Smooth muscle cell (in vitro differentiated cells): ENCODE measurements around the gene C6orf136. TPM values are rescaled to one million over a fixed set of nuclear protein-coding genes. Genes with fewer than 3 reads are reported as not detected.

Experiments used
- DNase-seq: peaks from one replicate; lab custom pipeline; 2025; ENCODE audit not compliant: unreplicated experiment; lab: John Stamatoyannopoulos, UW
- H2AFZ ChIP-seq: fragments of 200-600 bp; sonication (generic); 2 replicates; pipeline ENCODE4 v1.6.0; 2016; ENCODE audit warnings: antibody characterized with exemption, low read depth, mild to moderate bottlenecking
- H3F3A ChIP-seq: fragments of 200-600 bp; sonication (generic); 2 replicates; pipeline ENCODE4 v1.6.0; 2017; ENCODE audit warnings: antibody characterized with exemption, low read depth
- H3K27ac ChIP-seq: fragments of 200-600 bp; sonication (generic); 2 replicates; pipeline ENCODE4 v1.5.1; 2016; ENCODE audit warnings: low read depth, mild to moderate bottlenecking
- H3K27me3 ChIP-seq: fragments of 200-600 bp; sonication (generic); 2 replicates; pipeline ENCODE4 v1.6.1; 2016; ENCODE audit warnings: low read depth, mild to moderate bottlenecking
- H3K36me3 ChIP-seq: fragments of 200-600 bp; sonication (generic); 2 replicates; pipeline ENCODE4 v1.5.1; 2016; ENCODE audit warnings: low read depth
- H3K4me1 ChIP-seq: fragments of 200-600 bp; sonication (generic); 2 replicates; pipeline ENCODE4 v1.5.1; 2016; ENCODE audit warnings: low read depth
- H3K4me2 ChIP-seq: fragments of 200-600 bp; sonication (generic); 2 replicates; pipeline ENCODE4 v1.6.0; 2016; ENCODE audit warnings: mild to moderate bottlenecking
- H3K4me3 ChIP-seq: fragments of 200-600 bp; sonication (generic); 2 replicates; pipeline ENCODE4 v1.5.1; 2016; ENCODE audit warnings: mild to moderate bottlenecking
- H3K79me2 ChIP-seq: fragments of 200-600 bp; sonication (generic); 2 replicates; pipeline ENCODE4 v1.6.0; 2016; ENCODE audit warnings: low read depth, mild to moderate bottlenecking
- H3K9ac ChIP-seq: fragments of 200-600 bp; sonication (generic); 2 replicates; pipeline ENCODE4 v1.6.0; 2016; ENCODE audit warnings: low read depth
- H3K9me3 ChIP-seq: fragments of 200-600 bp; sonication (generic); replicated peaks from 2 replicates; pipeline ENCODE4 v1.5.1; 2016; ENCODE audit warnings: low read depth
- H4K20me1 ChIP-seq: fragments of 200-600 bp; sonication (generic); 2 replicates; pipeline ENCODE4 v1.6.0; 2016; ENCODE audit warnings: low read depth
- CTCF ChIP-seq: fragments of 200-600 bp; sonication (generic); IDR thresholded peaks from 2 replicates; pipeline ENCODE4 v1.5.1; 2017; ENCODE audit warnings: borderline replicate concordance, mild to moderate bottlenecking, antibody characterized with exemption; ENCODE audit not compliant: insufficient read depth, poor library complexity, severe bottlenecking
- WGBS: methylation state at CpG from one replicate; pipeline ENCODE4 v1.1.7; 2016; ENCODE audit warnings: low lambda C conversion rate; 5-methylcytosine and 5-hydroxymethylcytosine counted together
- polyA plus RNA-seq: library from polyadenylated mRNA; unstranded; fragments of >200 nt; fragmentation: Nextera tagmentation; extraction: Ambion mirVana; gene quantifications from 2 replicates; pipeline ENCODE4 v1.2.1, GENCODE V29; 2016
- total RNA-seq: library from RNA; depleted of rRNA; stranded (reverse); fragments of >200 nt; gene quantifications from 2 replicates; pipeline ENCODE4 v1.2.3, GENCODE V29; 2014

Gene C6orf136
- total and polyA plus RNA-seq, 2 experiments from 2014 or later: 1.8 to 5.3 TPM

GRCh38 chr6:30619561-30619960 is 27.4 kb upstream of the C6orf136 start:
- no peak overlapping the region for H2AFZ ChIP-seq
- no peak overlapping the region for H3K27ac ChIP-seq
- no peaks in the 10 kb centered on the region for H3K27me3 ChIP-seq
- 97% methylated on average over 11 of the region's 11 CpGs for WGBS
- peaks cover 6% of the 10 kb centered on the region for H3K4me1 ChIP-seq
- no peaks in the 10 kb centered on the region for H3K36me3 ChIP-seq
- peaks cover 2% of the 10 kb centered on the region for H4K20me1 ChIP-seq
- H3K79me2 ChIP-seq: peaks cover 29% of the 10 kb centered on the region
- no peaks in the 10 kb centered on the region for H3K9me3 ChIP-seq
- H3K4me2 ChIP-seq: no peak overlapping the region
- no peak for DNase-seq
- no peak overlapping the region for H3K9ac ChIP-seq
- H3F3A ChIP-seq: peaks cover 17% of the 10 kb centered on the region
- no peak overlapping the region for H3K4me3 ChIP-seq
- no peak for TF ChIP-seq CTCF

- no peak overlapping the region for H3K4me3 ChIP-seq
- peaks cover 21% of the 10 kb centered on the region for H3K79me2 ChIP-seq
- no peaks in the 10 kb centered on the region for H3K9me3 ChIP-seq
- H3K27ac ChIP-seq: peak overlapping the region; percentile 72
- H3K27me3 ChIP-seq: no peaks in the 10 kb centered on the region
- H3K4me2 ChIP-seq: no peak overlapping the region
- 98% methylated on average over 8 of the region's 8 CpGs for WGBS
- no peaks in the 10 kb centered on the region for H3K36me3 ChIP-seq
- no peak for DNase-seq
- H3F3A ChIP-seq: peaks cover 7% of the 10 kb centered on the region
- peaks cover 6% of the 10 kb centered on the region for H3K4me1 ChIP-seq
- no peaks in the 10 kb centered on the region for H4K20me1 ChIP-seq
- H3K9ac ChIP-seq: no peak overlapping the region
- TF ChIP-seq CTCF: no peak
- H2AFZ ChIP-seq: no peak overlapping the region
Measured at GRCh38 chr6:30625511-30625910, 21.4 kb upstream of the C6orf136 start.

DNA sequence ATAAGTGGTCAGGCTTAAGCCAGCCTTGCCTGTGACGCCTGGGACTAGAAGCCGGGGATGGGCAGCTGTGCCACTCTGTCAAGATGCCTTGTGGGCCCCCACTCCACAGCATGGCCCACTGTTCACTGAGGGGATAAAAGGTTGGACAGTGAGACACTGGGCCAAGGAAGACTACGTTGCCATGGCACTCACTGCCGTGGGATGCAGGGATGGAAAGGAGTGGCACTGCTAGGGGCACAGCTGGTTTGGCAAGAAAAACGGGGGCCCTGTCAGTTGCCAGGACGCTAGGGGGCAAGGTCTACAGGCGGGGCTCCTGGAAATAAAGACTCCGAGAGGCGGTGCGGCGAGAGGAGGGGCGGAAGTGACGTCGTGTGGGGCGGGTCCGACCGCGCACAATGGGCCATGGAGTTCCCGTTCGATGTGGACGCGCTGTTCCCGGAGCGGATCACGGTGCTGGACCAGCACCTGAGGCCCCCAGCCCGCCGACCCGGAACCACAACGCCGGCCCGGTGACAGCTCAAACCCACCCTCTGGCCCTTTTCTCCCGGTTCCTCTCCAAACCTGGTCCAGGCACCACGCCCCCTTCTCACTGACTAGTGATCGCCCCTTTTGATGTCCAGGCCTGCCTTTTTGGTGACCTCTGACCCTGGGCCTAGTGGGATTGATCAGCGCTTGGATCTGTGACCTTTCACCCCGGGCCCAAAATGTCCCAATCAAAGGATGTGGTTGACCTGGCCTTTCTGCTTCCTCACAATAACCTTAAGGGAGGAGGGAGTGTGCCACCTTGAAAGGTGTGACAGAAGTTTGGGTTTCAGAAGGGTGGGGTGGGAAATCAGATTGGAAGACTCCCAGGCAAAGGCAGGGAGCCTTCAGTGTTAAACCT is 20.2 kb upstream of the C6orf136 start, which contains the start of gene ATAT1:
ATAT1 (plus strand) TSS at position 391 of the 883 bp plus-strand sequence.
- Histone ChIP-seq H3K36me3 (no peaks in the 10 kb centered on the region), H4K20me1 (no peaks in the 10 kb centered on the region), H3K27ac (peak within 1 kb of the TSS; percentile 72), H3F3A (peaks cover 7% of the 10 kb centered on the region), H3K79me2 (peaks cover 21% of the 10 kb centered on the region), H3K4me2 (peak within 1 kb of the TSS; percentile 90), H3K27me3 (no peaks in the 10 kb centered on the region), H3K9ac (peak within 1 kb of the TSS; percentile 66), H3K9me3 (no peaks in the 10 kb centered on the region), H3K4me3 (peak within 1 kb of the TSS; percentile 60), H3K4me1 (peaks cover 6% of the 10 kb centered on the region), H2AFZ (peak within 1 kb of the TSS; percentile 43)
- DNase-seq: peak; percentile 39
- WGBS: 8% methylated on average over 25 of the region's 36 CpGs
- peak; percentile 26 for TF ChIP-seq CTCF
